Measurements from ENCODE around the gene FHIP1A. TPM values are rescaled to one million over a fixed set of nuclear protein-coding genes. Genes with fewer than 3 reads are reported as not detected.

Gene FHIP1A
- polyA plus RNA-seq, 3 donors: 0.01 TPM; not detected in 2

- peaks cover 0 to 2% (median 0%) of the 10 kb centered on the region in 7 donors for H3K9me3 Mint-ChIP-seq
- H3K27ac Mint-ChIP-seq: no peak overlapping the region
- H3K4me1 ChIP-seq (ENCODE audit: control insufficient read depth in 1 of 2, insufficient read depth in 2 of 2, low read length in 2 of 2): no peaks in the 10 kb centered on the region
- H4K20me1 ChIP-seq (ENCODE audit: insufficient read depth, low read length): no peaks in the 10 kb centered on the region
- H2AFZ ChIP-seq (ENCODE audit: insufficient read depth, low read depth, low read length, poor library complexity, severe bottlenecking): no peak overlapping the region
- H3K4me2 ChIP-seq (replicated peaks; ENCODE audit: extremely low read depth, low read length, poor library complexity, severe bottlenecking): no peak overlapping the region
- no peaks in the 10 kb centered on the region for H3K9me3 ChIP-seq (replicated peaks in 1 of 2; ENCODE audit: control insufficient read depth in 1 of 2, insufficient read depth in 1 of 2, low read length in 2 of 2)
- TF ChIP-seq, protein P1, sequence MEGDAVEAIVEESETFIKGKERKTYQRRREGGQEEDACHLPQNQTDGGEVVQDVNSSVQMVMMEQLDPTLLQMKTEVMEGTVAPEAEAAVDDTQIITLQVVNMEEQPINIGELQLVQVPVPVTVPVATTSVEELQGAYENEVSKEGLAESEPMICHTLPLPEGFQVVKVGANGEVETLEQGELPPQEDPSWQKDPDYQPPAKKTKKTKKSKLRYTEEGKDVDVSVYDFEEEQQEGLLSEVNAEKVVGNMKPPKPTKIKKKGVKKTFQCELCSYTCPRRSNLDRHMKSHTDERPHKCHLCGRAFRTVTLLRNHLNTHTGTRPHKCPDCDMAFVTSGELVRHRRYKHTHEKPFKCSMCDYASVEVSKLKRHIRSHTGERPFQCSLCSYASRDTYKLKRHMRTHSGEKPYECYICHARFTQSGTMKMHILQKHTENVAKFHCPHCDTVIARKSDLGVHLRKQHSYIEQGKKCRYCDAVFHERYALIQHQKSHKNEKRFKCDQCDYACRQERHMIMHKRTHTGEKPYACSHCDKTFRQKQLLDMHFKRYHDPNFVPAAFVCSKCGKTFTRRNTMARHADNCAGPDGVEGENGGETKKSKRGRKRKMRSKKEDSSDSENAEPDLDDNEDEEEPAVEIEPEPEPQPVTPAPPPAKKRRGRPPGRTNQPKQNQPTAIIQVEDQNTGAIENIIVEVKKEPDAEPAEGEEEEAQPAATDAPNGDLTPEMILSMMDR (IDR thresholded peaks at IDR 0.05): no peak
- intact Hi-C loops (cut with micrococcal nuclease): no loop called here
- H3K27me3 ChIP-seq (ENCODE audit: control insufficient read depth in 2 of 2, insufficient read depth in 2 of 2, low read length in 2 of 2): no peaks in the 10 kb centered on the region
- no CpG with 5 or more reads among the region's 1 CpG for WGBS (ENCODE audit: insufficient coverage)
- H3K27me3 Mint-ChIP-seq (ENCODE audit: low read depth in 3 of 3): peaks cover 5 to 19% (median 11%) of the 10 kb centered on the region in 3 donors
- H3K36me3 ChIP-seq (replicated peaks in 1 of 2; ENCODE audit: control insufficient read depth in 1 of 2, insufficient read depth in 2 of 2, low read length in 2 of 2): no peaks in the 10 kb centered on the region
- no peak overlapping the region for H3K4me3 ChIP-seq (replicated peaks in 1 of 3; ENCODE audit: low read depth in 2 of 3, low read length in 3 of 3)
- no peaks in the 10 kb centered on the region for H3K4me1 Mint-ChIP-seq
- no peaks in the 10 kb centered on the region for H3K36me3 Mint-ChIP-seq
- H3K9ac ChIP-seq (ENCODE audit: insufficient read depth, low read length, poor library complexity, severe bottlenecking): no peak overlapping the region
- no peaks in the 10 kb centered on the region for H3K79me2 ChIP-seq (ENCODE audit: insufficient read depth, low read length)
- no peak overlapping the region for H3K27ac ChIP-seq (ENCODE audit: low read depth in 1 of 2, low read length in 2 of 2)
- H3K4me3 Mint-ChIP-seq: no peak overlapping the region
- no peak for DNase-seq
These were observed 46.2 kb downstream of the FHIP1A start for GRCh38 chr4:151455212-151455611.

- H3K36me3 ChIP-seq (replicated peaks in 1 of 2; ENCODE audit: control insufficient read depth in 1 of 2, insufficient read depth in 2 of 2, low read length in 2 of 2): no peaks in the 10 kb centered on the region
- Mint-ChIP-seq H3K4me1 (no peaks in the 10 kb centered on the region), H3K9me3 (peaks cover 0 to 3% (median 0%) of the 10 kb centered on the region in 7 donors), H3K36me3 (no peaks in the 10 kb centered on the region), H3K27ac (no peak overlapping the region), H3K27me3 (ENCODE audit: low read depth in 3 of 3) (peaks cover 5 to 15% (median 10%) of the 10 kb centered on the region in 3 donors), H3K4me3 (no peak overlapping the region)
- TF ChIP-seq, protein P1 (IDR thresholded peaks at IDR 0.05): no peak
- no peak overlapping the region for H3K4me2 ChIP-seq (replicated peaks; ENCODE audit: extremely low read depth, low read length, poor library complexity, severe bottlenecking)
- no peaks in the 10 kb centered on the region for H3K9me3 ChIP-seq (replicated peaks in 1 of 2; ENCODE audit: control insufficient read depth in 1 of 2, insufficient read depth in 1 of 2, low read length in 2 of 2)
- H3K79me2 ChIP-seq (ENCODE audit: insufficient read depth, low read length): no peaks in the 10 kb centered on the region
- H3K27ac ChIP-seq (ENCODE audit: low read depth in 1 of 2, low read length in 2 of 2): no peak overlapping the region
- H2AFZ ChIP-seq (ENCODE audit: insufficient read depth, low read depth, low read length, poor library complexity, severe bottlenecking): no peak overlapping the region
- H3K4me1 ChIP-seq (ENCODE audit: control insufficient read depth in 1 of 2, insufficient read depth in 2 of 2, low read length in 2 of 2): no peaks in the 10 kb centered on the region
- WGBS (ENCODE audit: insufficient coverage): no CpG with 5 or more reads among the region's 1 CpG
- DNase-seq: no peak
- intact Hi-C loops (cut with micrococcal nuclease): no loop called here
- no peaks in the 10 kb centered on the region for H3K27me3 ChIP-seq (ENCODE audit: control insufficient read depth in 2 of 2, insufficient read depth in 2 of 2, low read length in 2 of 2)
- no peak overlapping the region for H3K4me3 ChIP-seq (replicated peaks in 1 of 3; ENCODE audit: low read depth in 2 of 3, low read length in 3 of 3)
- H3K9ac ChIP-seq (ENCODE audit: insufficient read depth, low read length, poor library complexity, severe bottlenecking): no peak overlapping the region
- H4K20me1 ChIP-seq (ENCODE audit: insufficient read depth, low read length): no peaks in the 10 kb centered on the region
These were observed 49.2 kb downstream of the FHIP1A start for GRCh38 chr4:151458148-151458547.

Other genes starting within 250 kb of the FHIP1A start
- gene PRSS48, start 132.0 kb upstream of the FHIP1A start, polyA plus RNA-seq: not detected
- not detected for gene SH3D19, start 83.6 kb upstream of the FHIP1A start, polyA plus RNA-seq